ENCODE data around the gene NME9. TPM values are rescaled to one million over a fixed set of nuclear protein-coding genes. Genes with fewer than 3 reads are reported as not detected.

The NME9 gene
- total RNA-seq, 1 experiment from 2014 or later: not detected

- ChIA-PET CTCF (interaction anchor here (0.5 kb wide), 1 partner anchor 289 kb away, joined by 3 read pairs; no protein-coding TSS in a partner anchor), POLR2A (no interaction called here)
- intact Hi-C loops (cut with micrococcal nuclease; ENCODE audit: unreplicated experiment): no loop called here
- no peaks in the 10 kb centered on the region for H3K4me1 Mint-ChIP-seq (ENCODE audit: low read depth, unreplicated experiment)
- Histone ChIP-seq H3K4me1 (no peaks in the 10 kb centered on the region), H3K36me3 (ENCODE audit: control insufficient read depth, insufficient read depth, low read length) (no peaks in the 10 kb centered on the region), H3K4me3 (ENCODE audit: low read depth, low read length) (no peak overlapping the region), H3K9me3 (no peaks in the 10 kb centered on the region), H3K27me3 (replicated peaks; ENCODE audit: control insufficient read depth, insufficient read depth, low read length) (no peaks in the 10 kb centered on the region)
- TF ChIP-seq CTCF (IDR thresholded peaks at IDR 0.05; ENCODE audit: insufficient read depth in 1 of 2, low read depth in 1 of 2, low read length in 1 of 2, severe bottlenecking in 1 of 2, unreplicated experiment in 1 of 2): no peak
- H3K27ac Mint-ChIP-seq (ENCODE audit: unreplicated experiment): no peak overlapping the region
- no TSS peak for BruUV-seq (replicated peaks)
- no peak overlapping the region for H3K4me3 Mint-ChIP-seq (ENCODE audit: unreplicated experiment)
- no peak for DNase-seq
- peaks cover 41% of the 10 kb centered on the region for H3K36me3 Mint-ChIP-seq (ENCODE audit: insufficient read depth, unreplicated experiment)
- no peaks in the 10 kb centered on the region for H3K27me3 Mint-ChIP-seq (ENCODE audit: insufficient read depth, unreplicated experiment)
- H3K9me3 Mint-ChIP-seq (ENCODE audit: unreplicated experiment): no peaks in the 10 kb centered on the region
These were observed 59.4 kb downstream of the NME9 start for GRCh38 chr3:138270245-138270644.

- CTCF ChIA-PET: no interaction called here
- Mint-ChIP-seq H3K27ac (ENCODE audit: unreplicated experiment) (no peak overlapping the region), H3K36me3 (ENCODE audit: insufficient read depth, unreplicated experiment) (peaks cover 20% of the 10 kb centered on the region), H3K4me3 (ENCODE audit: unreplicated experiment) (no peak overlapping the region), H3K27me3 (ENCODE audit: insufficient read depth, unreplicated experiment) (no peaks in the 10 kb centered on the region), H3K9me3 (ENCODE audit: unreplicated experiment) (no peaks in the 10 kb centered on the region), H3K4me1 (ENCODE audit: low read depth, unreplicated experiment) (no peaks in the 10 kb centered on the region)
- Histone ChIP-seq H3K4me1 (no peaks in the 10 kb centered on the region), H3K36me3 (ENCODE audit: control insufficient read depth, insufficient read depth, low read length) (no peaks in the 10 kb centered on the region), H3K9me3 (no peaks in the 10 kb centered on the region), H3K4me3 (ENCODE audit: low read depth, low read length) (no peak overlapping the region), H3K27me3 (replicated peaks; ENCODE audit: control insufficient read depth, insufficient read depth, low read length) (no peaks in the 10 kb centered on the region)
- intact Hi-C loops (cut with micrococcal nuclease; ENCODE audit: unreplicated experiment): no loop called here
- DNase-seq: no peak
- POLR2A ChIA-PET: no interaction called here
- no peak for TF ChIP-seq CTCF (IDR thresholded peaks at IDR 0.05; ENCODE audit: insufficient read depth in 1 of 2, low read depth in 1 of 2, low read length in 1 of 2, severe bottlenecking in 1 of 2, unreplicated experiment in 1 of 2)
- no TSS peak for BruUV-seq (replicated peaks)
These were observed 62.6 kb downstream of the NME9 start for GRCh38 chr3:138267083-138267482.

- H3K36me3 Mint-ChIP-seq (ENCODE audit: insufficient read depth, unreplicated experiment): peaks cover 8% of the 10 kb centered on the region
- intact Hi-C loops (cut with micrococcal nuclease; ENCODE audit: unreplicated experiment): no loop called here
- POLR2A ChIA-PET: no interaction called here
- H3K4me1 ChIP-seq: no peaks in the 10 kb centered on the region
- BruUV-seq (replicated peaks): no TSS peak
- no peaks in the 10 kb centered on the region for H3K9me3 ChIP-seq
- no peak for TF ChIP-seq CTCF (IDR thresholded peaks at IDR 0.05; ENCODE audit: insufficient read depth in 1 of 2, low read depth in 1 of 2, low read length in 1 of 2, severe bottlenecking in 1 of 2, unreplicated experiment in 1 of 2)
- peaks cover 6% of the 10 kb centered on the region for H3K4me1 Mint-ChIP-seq (ENCODE audit: low read depth, unreplicated experiment)
- H3K4me3 Mint-ChIP-seq (ENCODE audit: unreplicated experiment): no peak overlapping the region
- H3K27ac Mint-ChIP-seq (ENCODE audit: unreplicated experiment): no peak overlapping the region
- H3K9me3 Mint-ChIP-seq (ENCODE audit: unreplicated experiment): no peaks in the 10 kb centered on the region
- H3K27me3 ChIP-seq (replicated peaks; ENCODE audit: control insufficient read depth, insufficient read depth, low read length): no peaks in the 10 kb centered on the region
- no peaks in the 10 kb centered on the region for H3K27me3 Mint-ChIP-seq (ENCODE audit: insufficient read depth, unreplicated experiment)
- CTCF ChIA-PET: no interaction called here
- no peak for DNase-seq
- no peak overlapping the region for H3K4me3 ChIP-seq (ENCODE audit: low read depth, low read length)
- no peaks in the 10 kb centered on the region for H3K36me3 ChIP-seq (ENCODE audit: control insufficient read depth, insufficient read depth, low read length)
These were observed 63.9 kb downstream of the NME9 start for GRCh38 chr3:138265745-138266144.
